ENCODE data around the gene NINJ1.

Gene NINJ1

GRCh38 chr9:93134015-93134739 lies at the start of gene NINJ1:
Gene NINJ1 (minus strand): TSS chr9:93134251. CDS start chr9:93134217, 34 bp downstream.
- peak; percentile 80 for DNase-seq (ENCODE audit: low spot score)

- no peak for DNase-seq (ENCODE audit: low spot score)
Measured at GRCh38 chr9:93183131-93183662, 49.1 kb upstream of the NINJ1 start.

- DNase-seq (ENCODE audit: low spot score): no peak
Measured at GRCh38 chr9:93182572-93182971, 48.5 kb upstream of the NINJ1 start.

GRCh38 chr9:93181672-93182435 lies 47.8 kb upstream of the NINJ1 start:
- DNase-seq (ENCODE audit: low spot score): no peak

GRCh38 chr9:93180938-93181337 lies 46.9 kb upstream of the NINJ1 start:
- no peak for DNase-seq (ENCODE audit: low spot score)

GRCh38 chr9:93178851-93179786 lies 45.1 kb upstream of the NINJ1 start:
- DNase-seq (ENCODE audit: low spot score): no peak

- no peak for DNase-seq (ENCODE audit: low spot score)
Measured at GRCh38 chr9:93177676-93178075, 43.6 kb upstream of the NINJ1 start.

GRCh38 chr9:93174976-93175375 lies 40.9 kb upstream of the NINJ1 start:
- DNase-seq (ENCODE audit: low spot score): no peak

GRCh38 chr9:93173365-93174051 lies 39.5 kb upstream of the NINJ1 start:
- DNase-seq (ENCODE audit: low spot score): no peak

GRCh38 chr9:93172666-93173364 lies 38.8 kb upstream of the NINJ1 start:
- DNase-seq (ENCODE audit: low spot score): no peak

- DNase-seq (ENCODE audit: low spot score): no peak
Measured at GRCh38 chr9:93171261-93171990, 37.4 kb upstream of the NINJ1 start.

GRCh38 chr9:93170571-93170970 lies 36.5 kb upstream of the NINJ1 start:
- DNase-seq (ENCODE audit: low spot score): no peak

GRCh38 chr9:93169444-93169843 lies 35.4 kb upstream of the NINJ1 start:
- no peak for DNase-seq (ENCODE audit: low spot score)

- no peak for DNase-seq (ENCODE audit: low spot score)
Measured at GRCh38 chr9:93168581-93168980, 34.5 kb upstream of the NINJ1 start.

- DNase-seq (ENCODE audit: low spot score): no peak
Measured at GRCh38 chr9:93167838-93168237, 33.8 kb upstream of the NINJ1 start.

GRCh38 chr9:93167185-93167584 lies 33.1 kb upstream of the NINJ1 start:
- no peak for DNase-seq (ENCODE audit: low spot score)

GRCh38 chr9:93166699-93167098 lies 32.6 kb upstream of the NINJ1 start:
- no peak for DNase-seq (ENCODE audit: low spot score)

- no peak for DNase-seq (ENCODE audit: low spot score)
Measured at GRCh38 chr9:93164085-93164484, 30.0 kb upstream of the NINJ1 start.

- no peak for DNase-seq (ENCODE audit: low spot score)
Measured at GRCh38 chr9:93161786-93162562, 27.9 kb upstream of the NINJ1 start.
